HepG2 (cell line): ENCODE results near the gene RBBP9. TPM values are rescaled to one million over a fixed set of nuclear protein-coding genes. Genes with fewer than 3 reads are reported as not detected.

Source experiments
- ESRRA ChIP-seq: sonication (generic); formaldehyde crosslinking; IDR thresholded peaks from 2 replicates; pipeline ENCODE4 v1.5.1; 2020; ENCODE audit warnings: mild to moderate bottlenecking, low read depth, missing genetic modification reagents
- HDAC6 ChIP-seq: fragments of 200-600 bp; sonication (generic); IDR thresholded peaks from 2 replicates; pipeline ENCODE4 v1.7.0; 2017; ENCODE audit warnings: mild to moderate bottlenecking, antibody characterized with exemption, low read length, low read depth
- HMGA1 ChIP-seq: sonication (generic); formaldehyde crosslinking; conservative IDR thresholded peaks from 2 replicates; pipeline ENCODE4 v1.4.0; 2020; ENCODE audit warnings: missing genetic modification reagents
- LRRFIP1 ChIP-seq: sonication (generic); formaldehyde crosslinking; conservative IDR thresholded peaks from 2 replicates; pipeline ENCODE4 v1.4.0; 2020; ENCODE audit warnings: missing genetic modification reagents
- MLXIP ChIP-seq: sonication (generic); formaldehyde crosslinking; IDR thresholded peaks from 2 replicates; pipeline ENCODE4 v1.9.0; 2021; ENCODE audit warnings: missing genetic modification reagents, borderline replicate concordance
- NCOA2 ChIP-seq: sonication (generic); formaldehyde crosslinking; IDR thresholded peaks from 2 replicates; pipeline ENCODE4 v1.8.0; 2022; ENCODE audit warnings: inconsistent platforms
- PITX1 ChIP-seq: sonication (generic); formaldehyde crosslinking; IDR thresholded peaks from 2 replicates; pipeline ENCODE4 v1.5.1; 2020; ENCODE audit warnings: mild to moderate bottlenecking, missing genetic modification reagents
- RELA ChIP-seq: sonication (generic); formaldehyde crosslinking; IDR thresholded peaks from 2 replicates; pipeline ENCODE4 v1.4.0; 2020; ENCODE audit warnings: missing genetic modification reagents
- SAFB2 ChIP-seq: sonication (generic); formaldehyde crosslinking; IDR thresholded peaks from 2 replicates; pipeline ENCODE4 v1.5.1; 2020; ENCODE audit warnings: missing genetic modification reagents, low read depth, mild to moderate bottlenecking, borderline replicate concordance
- SALL1 ChIP-seq: sonication (generic); formaldehyde crosslinking; IDR thresholded peaks from 2 replicates; pipeline ENCODE4 v1.8.0; 2022; ENCODE audit warnings: mild to moderate bottlenecking, missing genetic modification reagents
- YEATS4 ChIP-seq: sonication (generic); formaldehyde crosslinking; IDR thresholded peaks from 2 replicates; pipeline ENCODE4 v1.4.0; 2020; ENCODE audit warnings: missing genetic modification reagents, borderline replicate concordance
- ZBTB34 ChIP-seq: sonication (generic); formaldehyde crosslinking; IDR thresholded peaks from 2 replicates; pipeline ENCODE4 v1.8.0; 2022; ENCODE audit warnings: mild to moderate bottlenecking, missing genetic modification reagents
- ZNF230 ChIP-seq: sonication (generic); formaldehyde crosslinking; IDR thresholded peaks from 2 replicates; pipeline ENCODE4 v1.4.0; 2020; ENCODE audit warnings: mild to moderate bottlenecking, missing genetic modification reagents
- ZNF33B ChIP-seq: sonication (generic); formaldehyde crosslinking; IDR thresholded peaks from 2 replicates; pipeline ENCODE4 v1.5.1; 2020; ENCODE audit warnings: mild to moderate bottlenecking, missing genetic modification reagents
- ZNF646 ChIP-seq: sonication (generic); formaldehyde crosslinking; IDR thresholded peaks from 2 replicates; pipeline ENCODE4 v1.9.0; 2021; ENCODE audit warnings: mild to moderate bottlenecking, missing genetic modification reagents
- polyA plus RNA-seq, 8 experiments: library from polyadenylated mRNA; depleted of rRNA in 3 of 8; stranded (reverse) in 7 of 8; unstranded in 1 of 8; fragments of >200 nt; fragmentation: Illumina TruSeq in 4 of 8; extraction: Trizol in 4 of 8; gene quantifications; 2 replicates each; pipeline versions ENCODE4 v1.2.1 to v1.2.3, GENCODE V29; 2011 to 2016; ENCODE audit warnings: low read depth in 4 of 8, missing spikeins in 1 of 8, mixed read lengths in 1 of 8; ENCODE audit not compliant: insufficient read depth in 1 of 8
- total RNA-seq, 5 experiments: library from RNA; depleted of rRNA; stranded (reverse); fragments of >200 nt; fragmentation: Illumina TruSeq; extraction: Trizol; gene quantifications; 2 replicates each; pipeline ENCODE4 v1.2.3, GENCODE V29; 2016; ENCODE audit warnings: low read depth in 1 of 5

The RBBP9 gene
- total and polyA plus RNA-seq, 2 of the 13 experiments (the other 11 are each of a cell fraction or from before 2014, with no cell fraction given), result 28.0 to 56.3 TPM

- TF ChIP-seq ESRRA (CRISPR knock-in tag) (no peak), LRRFIP1 (CRISPR knock-in tag) (no peak), YEATS4 (CRISPR knock-in tag) (peak; percentile 92), PITX1 (peak; percentile 55; the same call in 1 of the 2 replicates), MLXIP (CRISPR knock-in tag) (0 out of 2 replicates have a peak, but pooled peaks have one; percentile 55), HDAC6 (peak; percentile 100), ZNF230 (CRISPR knock-in tag) (peak; percentile 14), SALL1 (peak; percentile 71), NCOA2 (CRISPR knock-in tag) (no peak; the same call in 1 of the 2 replicates), ZBTB34 (no peak), SAFB2 (CRISPR knock-in tag) (no peak), ZNF646 (CRISPR knock-in tag) (peak; percentile 48; the same call in 1 of the 2 replicates), HMGA1 (CRISPR knock-in tag) (no peak), RELA (peak; percentile 84), ZNF33B (CRISPR knock-in tag) (peak; percentile 31; the same call in 1 of the 2 replicates)
These were observed 29.9 kb downstream of the RBBP9 start, which contains the start of the genes DZANK1 and POLR3F (continued) for GRCh38 chr20:18466894-18467730.
